AG04449 (cell line): ENCODE data around the gene RAI14.

Experiments
- CTCF ChIA-PET: fragments of 350-600 bp; formaldehyde crosslinking; extraction: SDS; loops from one replicate; lab custom pipeline; 2021; ENCODE audit warnings: antibody characterized with exemption; lab: Yijun Ruan, JAX
- POLR2A ChIA-PET: fragments of 400-600, 350-600 bp; formaldehyde crosslinking; extraction: SDS; loops from one replicate; lab custom pipeline; 2020; ENCODE audit warnings: antibody characterized with exemption, inconsistent platforms; lab: Yijun Ruan, JAX
- DNase-seq: peaks from one replicate; pipeline ENCODE4 v3.0.0-alpha.2; 2010; ENCODE audit warnings: low read depth, low spot score
- H3K4me3 ChIP-seq: 2 replicates; pipeline ENCODE4 v1.5.1; 2011; ENCODE audit warnings: low read depth, mild to moderate bottlenecking, control low read depth, low read length
- TF ChIP-seq, protein P1 (sequence below): IDR thresholded peaks from one replicate; pipeline ENCODE4 v1.5.1; 2011; ENCODE audit warnings: mild to moderate bottlenecking, moderate library complexity, low read length, control low read depth, inconsistent platforms; ENCODE audit not compliant: insufficient read depth; ENCODE audit errors: missing control alignments

The RAI14 gene

GRCh38 chr5:34656700-34657273 lies 659 bp downstream of the RAI14 start:
- no peak for DNase-seq
- TF ChIP-seq, protein P1, sequence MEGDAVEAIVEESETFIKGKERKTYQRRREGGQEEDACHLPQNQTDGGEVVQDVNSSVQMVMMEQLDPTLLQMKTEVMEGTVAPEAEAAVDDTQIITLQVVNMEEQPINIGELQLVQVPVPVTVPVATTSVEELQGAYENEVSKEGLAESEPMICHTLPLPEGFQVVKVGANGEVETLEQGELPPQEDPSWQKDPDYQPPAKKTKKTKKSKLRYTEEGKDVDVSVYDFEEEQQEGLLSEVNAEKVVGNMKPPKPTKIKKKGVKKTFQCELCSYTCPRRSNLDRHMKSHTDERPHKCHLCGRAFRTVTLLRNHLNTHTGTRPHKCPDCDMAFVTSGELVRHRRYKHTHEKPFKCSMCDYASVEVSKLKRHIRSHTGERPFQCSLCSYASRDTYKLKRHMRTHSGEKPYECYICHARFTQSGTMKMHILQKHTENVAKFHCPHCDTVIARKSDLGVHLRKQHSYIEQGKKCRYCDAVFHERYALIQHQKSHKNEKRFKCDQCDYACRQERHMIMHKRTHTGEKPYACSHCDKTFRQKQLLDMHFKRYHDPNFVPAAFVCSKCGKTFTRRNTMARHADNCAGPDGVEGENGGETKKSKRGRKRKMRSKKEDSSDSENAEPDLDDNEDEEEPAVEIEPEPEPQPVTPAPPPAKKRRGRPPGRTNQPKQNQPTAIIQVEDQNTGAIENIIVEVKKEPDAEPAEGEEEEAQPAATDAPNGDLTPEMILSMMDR, result no peak
- ChIA-PET POLR2A (interaction anchor here (0.7 to 1.9 kb wide), 7 partner anchors 10 to 166 kb away, joined by 3 to 9 read pairs (median 4); no protein-coding TSS in a partner anchor), CTCF (interaction anchor here (1.5 to 5.1 kb wide), 3 partner anchors 15 to 171 kb away, joined by 3 to 21 read pairs (median 4); no protein-coding TSS in a partner anchor)
- peak overlapping the region; percentile 85 for H3K4me3 ChIP-seq

DNA sequence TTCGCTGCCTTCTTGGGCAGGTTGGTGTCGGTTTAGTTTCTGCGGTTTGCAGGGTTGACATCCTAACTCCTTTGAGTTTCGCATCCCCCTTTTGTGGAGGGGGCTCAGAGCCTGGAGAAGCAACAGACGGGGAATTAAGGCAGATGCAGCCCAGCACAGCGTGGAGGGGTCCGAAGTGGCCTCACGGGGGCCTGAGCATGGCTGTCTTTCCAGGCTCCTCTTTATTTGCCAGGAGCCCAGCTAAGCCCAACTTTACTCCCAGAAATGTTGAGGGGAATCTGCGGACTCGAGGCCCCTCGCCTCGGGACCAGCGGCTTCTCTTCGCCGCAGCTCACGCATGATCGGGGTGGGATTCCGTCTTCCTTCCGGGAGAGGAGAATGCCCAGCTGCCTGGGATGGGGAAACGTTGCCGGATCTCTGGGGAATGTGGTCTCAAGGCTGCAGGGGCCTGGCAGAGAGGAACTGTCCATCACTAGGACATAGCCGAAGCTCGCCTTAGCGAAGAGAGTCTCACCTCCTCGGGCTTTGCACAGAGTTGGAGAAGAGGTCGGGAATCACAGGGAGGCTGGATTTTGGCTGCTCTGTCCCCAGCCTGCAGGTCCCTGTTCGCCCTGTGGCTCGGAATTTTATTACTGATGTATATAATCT lies 1.3 kb downstream of the RAI14 start:
- DNase-seq, result no peak
- TF ChIP-seq, protein P1, result no peak
- peak overlapping the region; percentile 85 for H3K4me3 ChIP-seq
- CTCF ChIA-PET, result interaction anchor here (1.0 to 5.1 kb wide), 2 partner anchors 133 to 171 kb away, joined by 3 to 21 read pairs; no protein-coding TSS in a partner anchor
- POLR2A ChIA-PET, result interaction anchor here (0.7 to 0.9 kb wide), 2 partner anchors 71 to 134 kb away, joined by 3 read pairs; no protein-coding TSS in a partner anchor

- no peak for DNase-seq
- TF ChIP-seq, protein P1, result no peak
- POLR2A ChIA-PET, result interaction anchor here (0.7 to 0.9 kb wide), 2 partner anchors 72 to 135 kb away, joined by 3 read pairs; no protein-coding TSS in a partner anchor
- peak overlapping the region; percentile 85 for H3K4me3 ChIP-seq
- CTCF ChIA-PET, result interaction anchor here (1.0 to 5.1 kb wide), 3 partner anchors 134 to 240 kb away, joined by 3 to 21 read pairs (median 5); no protein-coding TSS in a partner anchor
Observed at GRCh38 chr5:34657988-34658387, 1.9 kb downstream of the RAI14 start.

- ChIA-PET CTCF (interaction anchor here (0.8 to 5.1 kb wide), 3 partner anchors 76 to 239 kb away, joined by 3 to 21 read pairs (median 5); no protein-coding TSS in a partner anchor), POLR2A (interaction anchor here (0.6 kb wide), 1 partner anchor 28 kb away, joined by 3 read pairs; no protein-coding TSS in a partner anchor)
- TF ChIP-seq, protein P1, result no peak
- DNase-seq, result no peak
- peak overlapping the region; percentile 19; the same call in 1 of the 2 replicates for H3K4me3 ChIP-seq
Observed at GRCh38 chr5:34659168-34659567, 3.0 kb downstream of the RAI14 start.

GRCh38 chr5:34660444-34660843 lies 4.3 kb downstream of the RAI14 start:
- POLR2A ChIA-PET, result interaction anchor here (0.6 to 1.2 kb wide), 2 partner anchors 25 to 58 kb away, joined by 3 to 5 read pairs; no protein-coding TSS in a partner anchor
- CTCF ChIA-PET, result interaction anchor here (1.9 kb wide), 1 partner anchor 174 kb away, joined by 4 read pairs; no protein-coding TSS in a partner anchor
- TF ChIP-seq, protein P1, result no peak
- peak; percentile 99 for DNase-seq
- peak overlapping the region; percentile 29; the same call in 1 of the 2 replicates for H3K4me3 ChIP-seq
